GM10248 (cell line): ENCODE data around the gene LRP1.

Source experiments
- CTCF ChIA-PET: fragments of 300-600 bp; sonication (Branson Sonifier 250); formaldehyde crosslinking; extraction: SDS; loops from one replicate; lab custom pipeline; 2021; ENCODE audit warnings: antibody characterized with exemption; lab: Yijun Ruan, JAX
- POLR2A ChIA-PET: fragments of 350-650 bp; sonication (Branson Sonifier 250); formaldehyde crosslinking; extraction: SDS; loops from one replicate; lab custom pipeline; 2020; ENCODE audit warnings: antibody characterized with exemption; lab: Yijun Ruan, JAX
- DNase-seq: peaks from one replicate; pipeline ENCODE4 v3.0.0; 2012; ENCODE audit errors: extremely low spot score
- CTCF ChIP-seq: IDR thresholded peaks from 2 replicates; pipeline ENCODE4 v1.5.1; 2012; ENCODE audit warnings: mild to moderate bottlenecking, low read depth; ENCODE audit errors: extremely low read depth, missing control alignments, control extremely low read depth

The LRP1 gene

GRCh38 chr12:57177354-57177753 is 49.1 kb downstream of the LRP1 start:
- ChIA-PET CTCF (interaction anchor here (1.4 kb wide), 1 partner anchor 85 kb away, joined by 4 read pairs; no protein-coding TSS in a partner anchor), POLR2A (interaction anchor here (0.5 kb wide), 1 partner anchor 49 kb away, joined by 4 read pairs; the partner anchor contains the start of gene LRP1)
- TF ChIP-seq CTCF, result no peak

GRCh38 chr12:57178213-57178612 is 49.9 kb downstream of the LRP1 start:
- ChIA-PET CTCF (interaction anchor here (9.0 kb wide), 1 partner anchor 51 kb away, joined by 159 read pairs; the partner anchor contains the start of gene LRP1), POLR2A (no interaction called here)
- no peak for TF ChIP-seq CTCF
- no peak for DNase-seq

More at GRCh38 chr12:57177354-57177753, 49.1 kb downstream of the LRP1 start:
- DNase-seq, result no peak

- TF ChIP-seq CTCF, result no peak
- ChIA-PET POLR2A (no interaction called here), CTCF (interaction anchor here (1.2 to 11.4 kb wide), 4 partner anchors 8 to 68 kb away, joined by 6 to 159 read pairs (median 66); partner anchors contain the start of genes LRP1 and STAT6)
- DNase-seq, result no peak
Measured at GRCh38 chr12:57179331-57180086, 51.2 kb downstream of the LRP1 start.

DNA sequence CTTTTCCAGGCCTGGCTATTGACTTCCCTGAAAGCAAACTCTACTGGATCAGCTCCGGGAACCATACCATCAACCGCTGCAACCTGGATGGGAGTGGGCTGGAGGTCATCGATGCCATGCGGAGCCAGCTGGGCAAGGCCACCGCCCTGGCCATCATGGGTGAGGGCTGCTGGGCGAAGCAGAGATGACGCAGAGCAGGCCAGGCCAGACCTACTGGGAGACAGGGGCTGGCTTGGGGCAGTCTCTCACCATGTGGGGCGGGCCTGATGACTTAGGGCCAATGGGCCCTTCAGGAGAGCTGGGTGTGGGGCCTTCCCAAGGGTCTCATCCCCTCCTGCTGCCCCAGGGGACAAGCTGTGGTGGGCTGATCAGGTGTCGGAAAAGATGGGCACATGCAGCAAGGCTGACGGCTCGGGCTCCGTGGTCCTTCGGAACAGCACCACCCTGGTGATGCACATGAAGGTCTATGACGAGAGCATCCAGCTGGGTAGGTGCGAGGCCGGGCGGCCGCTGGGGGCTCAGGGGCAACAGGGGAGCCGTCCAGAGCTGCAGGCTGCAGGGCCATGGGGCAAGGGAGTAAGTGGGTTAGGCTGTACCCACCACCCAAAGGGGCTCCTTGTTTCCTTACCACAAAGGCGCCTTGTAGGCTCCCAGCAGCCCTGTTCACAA is 52.2 kb downstream of the LRP1 start:
- ChIA-PET CTCF (interaction anchor here (0.9 to 11.4 kb wide), 9 partner anchors 8 to 340 kb away, joined by 3 to 159 read pairs (median 6); partner anchors contain the start of genes LRP1 and STAT6), POLR2A (no interaction called here)
- DNase-seq, result no peak
- no peak for TF ChIP-seq CTCF

DNA sequence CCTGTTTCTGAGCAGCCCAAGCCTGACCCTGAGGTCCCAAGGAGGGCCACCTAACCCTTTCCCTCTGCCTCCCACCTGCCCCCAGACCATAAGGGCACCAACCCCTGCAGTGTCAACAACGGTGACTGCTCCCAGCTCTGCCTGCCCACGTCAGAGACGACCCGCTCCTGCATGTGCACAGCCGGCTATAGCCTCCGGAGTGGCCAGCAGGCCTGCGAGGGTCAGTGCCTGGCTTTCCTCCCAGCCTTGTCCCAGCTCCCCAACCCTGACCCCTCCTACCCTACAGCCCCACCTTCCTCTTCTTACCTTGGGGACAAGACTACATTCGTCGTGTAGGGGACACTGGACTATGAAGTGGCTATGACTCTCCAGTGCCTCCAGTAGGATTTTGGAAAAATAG is 52.8 kb downstream of the LRP1 start:
- CTCF ChIA-PET, result interaction anchor here (0.9 to 11.4 kb wide), 11 partner anchors 10 to 423 kb away, joined by 3 to 159 read pairs (median 4); partner anchors contain the start of genes LRP1 and STAT6
- POLR2A ChIA-PET, result no interaction called here
- no peak for DNase-seq
- TF ChIP-seq CTCF, result no peak

DNA sequence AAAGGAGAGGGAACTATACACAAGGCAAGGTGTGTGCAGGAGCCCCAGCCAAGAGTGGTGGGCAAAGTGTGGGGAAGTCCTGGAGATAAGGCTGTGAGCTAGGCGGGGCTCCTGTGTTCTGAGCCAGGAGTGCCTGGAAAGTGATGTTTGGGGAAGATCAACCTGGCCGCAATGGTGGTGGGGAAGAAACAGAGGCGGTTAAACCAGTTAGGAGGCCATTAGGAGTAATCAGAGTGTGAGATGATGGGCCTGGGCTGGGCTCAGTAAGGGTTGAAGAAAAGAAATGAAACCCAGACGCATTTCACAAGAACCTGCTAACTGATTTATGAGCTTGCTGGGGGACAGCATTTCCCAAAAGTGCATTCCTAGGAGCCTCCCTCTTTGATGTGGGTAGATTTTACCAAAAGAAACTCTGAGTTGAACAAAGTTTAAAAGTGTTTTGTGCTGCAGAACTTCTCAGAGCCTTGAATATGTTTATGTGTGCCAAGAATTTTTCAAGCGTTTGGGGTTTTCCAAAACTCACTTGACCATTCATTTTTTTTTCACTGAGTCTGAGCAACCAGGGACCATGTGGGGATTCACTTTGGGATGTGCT is 53.4 kb downstream of the LRP1 start:
- ChIA-PET POLR2A (no interaction called here), CTCF (interaction anchor here (0.7 to 11.4 kb wide), 16 partner anchors 10 to 424 kb away, joined by 3 to 159 read pairs (median 6); partner anchors contain the start of genes LRP1, STAC3 and STAT6)
- TF ChIP-seq CTCF, result no peak
- DNase-seq, result no peak
